Suprapubic skin (tissue), 3 donors: ENCODE results near the gene C1QTNF8.

Source experiments
- CTCF ChIP-seq, 2 donors: fragments of 200-600 bp in 1 of 2; fragments of 450-650 bp in 1 of 2; sonication (generic) in 1 of 2; IDR thresholded peaks; one replicate each; pipeline ENCODE4 v1.5.1; 2016 to 2019; ENCODE audit warnings: antibody characterized with exemption in 2 of 2, mild to moderate bottlenecking in 1 of 2, moderate library complexity in 1 of 2
- POLR2A ChIP-seq, 2 donors: fragments of 450-650 bp; IDR thresholded peaks; one replicate each; pipeline ENCODE4 v1.6.1; 2017; ENCODE audit warnings: antibody characterized with exemption in 2 of 2, mild to moderate bottlenecking in 2 of 2, moderate library complexity in 2 of 2

DNA sequence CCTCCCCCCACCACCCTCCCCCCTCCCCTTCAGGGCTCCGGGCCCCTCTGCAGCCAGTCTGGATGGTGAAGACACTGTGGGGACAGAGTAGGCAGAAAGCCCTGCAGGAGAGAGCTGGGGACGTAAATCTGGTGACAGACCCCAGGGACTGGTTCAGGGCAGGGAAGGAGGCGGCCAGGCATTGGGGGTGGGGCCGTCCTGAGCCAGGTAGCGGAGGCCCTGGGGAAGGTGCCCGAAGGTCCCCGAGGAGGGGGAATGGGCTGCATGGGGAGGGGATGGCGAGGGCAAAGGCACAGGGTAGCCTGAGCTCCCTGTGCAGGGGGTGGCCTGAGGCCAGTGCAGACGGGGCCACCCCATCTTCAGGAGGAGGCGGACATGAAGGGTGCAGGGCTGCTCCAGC is 30.5 kb upstream of the C1QTNF8 start:
- no peak for TF ChIP-seq CTCF (IDR thresholded peaks at IDR 0.05)
- no peak for TF ChIP-seq POLR2A (IDR thresholded peaks at IDR 0.05)
